Liver (tissue), 9 donors: ENCODE measurements around the gene CDON. TPM values are rescaled to one million over a fixed set of nuclear protein-coding genes. Genes with fewer than 3 reads are reported as not detected.

ENCODE experiments used
- DNase-seq: peaks from one replicate; pipeline ENCODE4 v3.0.0-alpha.2; 2017; ENCODE audit warnings: low spot score
- H3K27ac ChIP-seq, 2 donors: one replicate each; pipeline ENCODE4 v1.7.0; 2013; ENCODE audit warnings: inconsistent platforms in 2 of 2, low read length in 2 of 2, control low read depth in 1 of 2, low read depth in 1 of 2, mild to moderate bottlenecking in 1 of 2
- H3K27me3 ChIP-seq, 4 donors: one replicate each; pipeline versions ENCODE4 v1.6.1 to v1.7.0; 2013; ENCODE audit warnings: low read length in 3 of 4, inconsistent platforms in 1 of 4, mild to moderate bottlenecking in 1 of 4, moderate library complexity in 1 of 4; ENCODE audit not compliant: control insufficient read depth in 4 of 4, insufficient read depth in 4 of 4
- H3K36me3 ChIP-seq, 4 donors: one replicate each; pipeline versions ENCODE4 v1.6.1 to v1.7.0; 2013; ENCODE audit warnings: low read length in 3 of 4, mild to moderate bottlenecking in 3 of 4, low read depth in 1 of 4, moderate library complexity in 1 of 4; ENCODE audit not compliant: control insufficient read depth in 4 of 4, insufficient read depth in 3 of 4
- H3K4me1 ChIP-seq, 4 donors: one replicate each; pipeline versions ENCODE4 v1.6.1 to v1.7.0; 2013; ENCODE audit warnings: low read length in 3 of 4, mild to moderate bottlenecking in 3 of 4, moderate library complexity in 1 of 4; ENCODE audit not compliant: control insufficient read depth in 4 of 4, insufficient read depth in 4 of 4
- H3K4me3 ChIP-seq, 3 donors: one replicate each; pipeline versions ENCODE4 v1.6.1 to v1.7.0; 2013; ENCODE audit warnings: low read length in 3 of 3, control low read depth in 1 of 3, low read depth in 1 of 3, mild to moderate bottlenecking in 1 of 3
- H3K9ac ChIP-seq, 2 donors: one replicate each; pipeline ENCODE4 v1.7.0; 2013; ENCODE audit warnings: low read length in 2 of 2, mild to moderate bottlenecking in 2 of 2, moderate library complexity in 2 of 2, control low read depth in 1 of 2, low read depth in 1 of 2
- H3K9me3 ChIP-seq, 4 donors: one replicate each; pipeline versions ENCODE4 v1.6.1 to v1.7.0; 2013; ENCODE audit warnings: low read length in 3 of 4; ENCODE audit not compliant: control insufficient read depth in 4 of 4
- ATF3 ChIP-seq: IDR thresholded peaks from 2 replicates; pipeline ENCODE4 v1.6.1; 2016; ENCODE audit warnings: antibody characterized with exemption
- CTCF ChIP-seq: fragments of 150-350 bp; IDR thresholded peaks from 2 replicates; pipeline ENCODE4 v1.5.1; 2017; ENCODE audit warnings: improper control_type of control experiment, low read depth, low read length; ENCODE audit not compliant: missing input control
- EGR1 ChIP-seq, 2 donors: IDR thresholded peaks; 2 replicates each; pipeline ENCODE4 v1.6.1; 2016 to 2018; ENCODE audit warnings: antibody characterized with exemption in 2 of 2, low read depth in 2 of 2
- FOXA1 ChIP-seq: IDR thresholded peaks from 2 replicates; pipeline ENCODE4 v1.6.1; 2016; ENCODE audit warnings: antibody characterized with exemption
- FOXA2 ChIP-seq: IDR thresholded peaks from 2 replicates; pipeline ENCODE4 v1.6.1; 2016; ENCODE audit warnings: antibody characterized with exemption
- GABPA ChIP-seq, 2 donors: IDR thresholded peaks in 1 of 2; conservative IDR thresholded peaks in 1 of 2; 2 replicates each; pipeline ENCODE4 v1.6.1; 2016; ENCODE audit warnings: antibody characterized with exemption in 2 of 2, mild to moderate bottlenecking in 1 of 2, moderate library complexity in 1 of 2
- HNF4A ChIP-seq, 2 donors: conservative IDR thresholded peaks; 2 replicates each; pipeline ENCODE4 v1.6.1; 2016; ENCODE audit warnings: antibody characterized with exemption in 2 of 2, mild to moderate bottlenecking in 2 of 2
- HNF4G ChIP-seq: IDR thresholded peaks from 2 replicates; pipeline ENCODE4 v1.6.1; 2016; ENCODE audit warnings: antibody characterized with exemption
- JUND ChIP-seq, 2 donors: IDR thresholded peaks; 2 replicates each; pipeline ENCODE4 v1.6.1; 2016; ENCODE audit warnings: antibody characterized with exemption in 2 of 2
- MAX ChIP-seq: IDR thresholded peaks from 2 replicates; pipeline ENCODE4 v1.6.1; 2016; ENCODE audit warnings: antibody characterized with exemption
- NR2F2 ChIP-seq: IDR thresholded peaks from 2 replicates; pipeline ENCODE4 v1.6.1; 2016; ENCODE audit warnings: antibody characterized with exemption
- RAD21 ChIP-seq, 2 donors: IDR thresholded peaks; 2 replicates each; pipeline ENCODE4 v1.6.1; 2016; ENCODE audit warnings: antibody characterized with exemption in 2 of 2, mild to moderate bottlenecking in 2 of 2
- REST ChIP-seq: IDR thresholded peaks from 2 replicates; pipeline ENCODE4 v1.6.1; 2016; ENCODE audit warnings: antibody characterized with exemption, mild to moderate bottlenecking
- RXRA ChIP-seq, 2 donors: IDR thresholded peaks; 2 replicates each; pipeline ENCODE4 v1.6.1; 2017 to 2018; ENCODE audit warnings: antibody characterized with exemption in 2 of 2, mild to moderate bottlenecking in 1 of 2
- SP1 ChIP-seq: IDR thresholded peaks from 2 replicates; pipeline ENCODE4 v1.6.1; 2018; ENCODE audit warnings: antibody characterized with exemption, mild to moderate bottlenecking
- TAF1 ChIP-seq: conservative IDR thresholded peaks from 2 replicates; pipeline ENCODE4 v1.6.1; 2016; ENCODE audit warnings: antibody characterized with exemption, mild to moderate bottlenecking
- YY1 ChIP-seq: IDR thresholded peaks from 2 replicates; pipeline ENCODE4 v1.6.1; 2016; ENCODE audit warnings: antibody characterized with exemption, mild to moderate bottlenecking
- ZBTB33 ChIP-seq: IDR thresholded peaks from 2 replicates; pipeline ENCODE4 v1.6.1; 2016; ENCODE audit warnings: antibody characterized with exemption
- WGBS: extraction: QIAGEN DNeasy Blood & Tissue Kit; methylation state at CpG from one replicate; pipeline ENCODE4 v1.1.7; 2013; 5-methylcytosine and 5-hydroxymethylcytosine counted together
- polyA plus RNA-seq, 2 donors: library from polyadenylated mRNA; stranded (reverse) in 1 of 2; unstranded in 1 of 2; fragments of 200-250 nt in 1 of 2; fragments of >200 nt in 1 of 2; fragmentation: Nextera tagmentation in 1 of 2; extraction: Ambion mirVana in 1 of 2; gene quantifications; one replicate each; pipeline versions ENCODE4 v1.2.1 to v1.2.3, GENCODE V29; 2013 to 2015
- total RNA-seq, 2 donors: library from RNA; depleted of rRNA; stranded (reverse); fragments of >200 nt; gene quantifications; one replicate each; pipeline ENCODE4 v1.2.3, GENCODE V29; 2014
- donor health status: healthy.
- donor health status: healthy.
- donor health status: healthy.
- donor health status: healthy.
- donor health status: healthy.

Gene CDON
- total and polyA plus RNA-seq, 4 donors, result 0.69 to 7.4 (median 3.9) TPM

GRCh38 chr11:125926682-125927081 is 136.0 kb downstream of the CDON start:
- TF ChIP-seq SP1, result no peak
- TF ChIP-seq JUND (IDR thresholded peaks at IDR 0.05), result no peak
- TF ChIP-seq EGR1 (IDR thresholded peaks at IDR 0.05; ENCODE audit: low read depth in 2 of 2), result no peak
- TF ChIP-seq FOXA1, result no peak
- TF ChIP-seq NR2F2, result no peak
- no peak for TF ChIP-seq MAX
- TF ChIP-seq ZBTB33, result no peak
- no peak for TF ChIP-seq GABPA (IDR thresholded peaks at IDR 0.05 in 1 of 2, conservative IDR thresholded peaks at IDR 0.05 in 1 of 2)
- no peak for TF ChIP-seq RXRA (IDR thresholded peaks at IDR 0.05)
- TF ChIP-seq ATF3, result no peak
- no peak for TF ChIP-seq FOXA2
- no peak for TF ChIP-seq YY1
- TF ChIP-seq HNF4G, result no peak
- TF ChIP-seq HNF4A (conservative IDR thresholded peaks at IDR 0.05), result no peak
- TF ChIP-seq RAD21 (IDR thresholded peaks at IDR 0.05), result no peak
- no peak for TF ChIP-seq TAF1
- TF ChIP-seq REST, result no peak
- WGBS, result 93% methylated on average over 12 of the region's 12 CpGs
- H3K27me3 ChIP-seq, result no peaks in the 10 kb centered on the region
- no peak overlapping the region for H3K4me3 ChIP-seq
- no peak overlapping the region for H3K27ac ChIP-seq
- H3K9ac ChIP-seq, result no peak overlapping the region
- DNase-seq, result no peak
- peaks cover 3 to 15% (median 7%) of the 10 kb centered on the region in 4 donors for H3K4me1 ChIP-seq
- H3K36me3 ChIP-seq, result no peaks in the 10 kb centered on the region
- H3K9me3 ChIP-seq, result no peaks in the 10 kb centered on the region

GRCh38 chr11:125925804-125926203 is 136.9 kb downstream of the CDON start:
- H3K36me3 ChIP-seq, result no peaks in the 10 kb centered on the region
- no peak for DNase-seq
- no peaks in the 10 kb centered on the region for H3K27me3 ChIP-seq
- no peak overlapping the region for H3K4me3 ChIP-seq
- no peaks in the 10 kb centered on the region for H3K9me3 ChIP-seq
- H3K27ac ChIP-seq, result peak overlapping the region in 1 of 2 donors; percentile 15
- H3K9ac ChIP-seq, result no peak overlapping the region
- TF ChIP-seq EGR1 (IDR thresholded peaks at IDR 0.05; ENCODE audit: low read depth in 2 of 2) (no peak), HNF4A (conservative IDR thresholded peaks at IDR 0.05) (no peak), RAD21 (IDR thresholded peaks at IDR 0.05) (no peak), YY1 (no peak), CTCF (no peak), REST (no peak)
- peaks cover 3 to 15% (median 7%) of the 10 kb centered on the region in 4 donors for H3K4me1 ChIP-seq
- WGBS, result 72% methylated on average over 3 of the region's 3 CpGs
